H9 (cell line): Measurements from ENCODE around the gene RPA4. TPM values are rescaled to one million over a fixed set of nuclear protein-coding genes. Genes with fewer than 3 reads are reported as not detected.

ENCODE experiments used
- DNase-seq: peaks from one replicate; pipeline ENCODE4 v3.0.0-alpha.2; 2017
- H2AFZ ChIP-seq: one replicate; pipeline ENCODE4 v1.6.1; 2013; ENCODE audit warnings: mild to moderate bottlenecking, low read length, control low read depth, moderate library complexity
- H2AK5ac ChIP-seq: 2 replicates; pipeline ENCODE4 v1.6.1; 2013; ENCODE audit warnings: low read length, control low read depth, mixed read lengths; ENCODE audit not compliant: insufficient read length
- H2BK120ac ChIP-seq: one replicate; pipeline ENCODE4 v1.6.1; 2013; ENCODE audit warnings: low read depth, mild to moderate bottlenecking, low read length, control low read depth, inconsistent platforms; ENCODE audit not compliant: poor library complexity, severe bottlenecking
- H2BK12ac ChIP-seq: 2 replicates; pipeline ENCODE4 v1.6.1; 2013; ENCODE audit warnings: low read length, control low read depth, mixed read lengths, low read depth; ENCODE audit not compliant: insufficient read length
- H2BK15ac ChIP-seq: 2 replicates; pipeline ENCODE4 v1.6.1; 2013; ENCODE audit warnings: low read depth, low read length, control low read depth
- H2BK20ac ChIP-seq: one replicate; pipeline ENCODE4 v1.6.1; 2013; ENCODE audit warnings: low read depth, mild to moderate bottlenecking, low read length, control low read depth, inconsistent platforms; ENCODE audit not compliant: poor library complexity, severe bottlenecking
- H2BK5ac ChIP-seq: 2 replicates; pipeline ENCODE4 v1.6.1; 2013; ENCODE audit warnings: low read length, control low read depth, mixed read lengths; ENCODE audit not compliant: insufficient read length
- H3K14ac ChIP-seq: 2 replicates; pipeline ENCODE4 v1.6.1; 2013; ENCODE audit warnings: low read length, control low read depth; ENCODE audit not compliant: insufficient read depth
- H3K18ac ChIP-seq: 2 replicates; pipeline ENCODE4 v1.6.1; 2013; ENCODE audit warnings: low read depth, mild to moderate bottlenecking, mixed read lengths, low read length, control low read depth; ENCODE audit not compliant: insufficient read length
- H3K23ac ChIP-seq: 2 replicates; pipeline ENCODE4 v1.6.1; 2013; ENCODE audit warnings: low read length, control low read depth, mixed read lengths, low read depth; ENCODE audit not compliant: insufficient read length
- H3K23me2 ChIP-seq: 2 replicates; pipeline ENCODE4 v1.6.1; 2013; ENCODE audit warnings: low read depth, mild to moderate bottlenecking, mixed read lengths, low read length, control low read depth; ENCODE audit not compliant: insufficient read length, poor library complexity, severe bottlenecking
- H3K27ac ChIP-seq: 2 replicates; pipeline ENCODE4 v1.5.1; 2013; ENCODE audit warnings: low read length, control low read depth, mixed read lengths, low read depth; ENCODE audit not compliant: insufficient read length
- H3K27me3 ChIP-seq: 2 replicates; pipeline ENCODE4 v1.6.1; 2013; ENCODE audit warnings: low read length, control low read depth, inconsistent platforms; ENCODE audit not compliant: insufficient read depth
- H3K4ac ChIP-seq: 2 replicates; pipeline ENCODE4 v1.6.1; 2013; ENCODE audit warnings: low read depth, mild to moderate bottlenecking, control low read depth, inconsistent platforms, low read length, moderate library complexity
- H3K4me1 ChIP-seq: 2 replicates; pipeline ENCODE4 v1.6.1; 2013; ENCODE audit warnings: low read length, control low read depth, inconsistent platforms; ENCODE audit not compliant: insufficient read depth
- H3K4me2 ChIP-seq: 2 replicates; pipeline ENCODE4 v1.6.1; 2013; ENCODE audit warnings: low read length, control low read depth, mixed read lengths; ENCODE audit not compliant: insufficient read length, insufficient read depth
- H3K56ac ChIP-seq: 2 replicates; pipeline ENCODE4 v1.6.1; 2013; ENCODE audit warnings: low read depth, mild to moderate bottlenecking, mixed read lengths, low read length, control low read depth; ENCODE audit not compliant: insufficient read length
- H3K79me1 ChIP-seq: 2 replicates; pipeline ENCODE4 v1.6.1; 2013; ENCODE audit warnings: low read depth, mild to moderate bottlenecking, moderate library complexity, low read length, control low read depth, inconsistent platforms; ENCODE audit not compliant: insufficient read depth, poor library complexity, severe bottlenecking
- H3K79me2 ChIP-seq: 2 replicates; pipeline ENCODE4 v1.6.1; 2013; ENCODE audit warnings: low read length, control low read depth, inconsistent platforms; ENCODE audit not compliant: insufficient read depth
- H3K9ac ChIP-seq: 2 replicates; pipeline ENCODE4 v1.6.1; 2013; ENCODE audit warnings: low read length, control low read depth, mixed read lengths; ENCODE audit not compliant: insufficient read length; ENCODE audit errors: extremely low read depth
- H3K9me3 ChIP-seq: one replicate; pipeline ENCODE4 v1.6.1; 2013; ENCODE audit warnings: low read depth, low read length, inconsistent platforms; ENCODE audit not compliant: control insufficient read depth
- H3T11ph ChIP-seq: one replicate; pipeline ENCODE4 v1.6.1; 2013; ENCODE audit warnings: mild to moderate bottlenecking, low read length, control low read depth, inconsistent platforms
- H4K20me1 ChIP-seq: one replicate; pipeline ENCODE4 v1.6.1; 2013; ENCODE audit not compliant: control insufficient read depth, insufficient read length, insufficient read depth
- H4K5ac ChIP-seq: 2 replicates; pipeline ENCODE4 v1.6.1; 2013; ENCODE audit warnings: low read depth, mild to moderate bottlenecking, mixed read lengths, low read length, control low read depth; ENCODE audit not compliant: insufficient read length
- H4K8ac ChIP-seq: replicated peaks from 2 replicates; pipeline ENCODE4 v1.6.1; 2013; ENCODE audit warnings: low read length, control low read depth, mixed read lengths, low read depth; ENCODE audit not compliant: insufficient read length
- H4K91ac ChIP-seq: 2 replicates; pipeline ENCODE4 v1.6.1; 2013; ENCODE audit warnings: low read depth, mild to moderate bottlenecking, moderate library complexity, mixed read lengths, low read length, control low read depth; ENCODE audit not compliant: insufficient read length
- H3K27ac Mint-ChIP-seq, 3 experiments: 2 replicates in 2 of 3; 3 replicates in 1 of 3; pipeline ENCODE4 v1.8.0; 2020 to 2021; ENCODE audit warnings: mixed read lengths in 3 of 3, mild to moderate bottlenecking in 1 of 3, moderate library complexity in 1 of 3
- H3K27me3 Mint-ChIP-seq: 2 replicates; pipeline ENCODE4 v1.8.0; 2021; ENCODE audit warnings: low read depth, mild to moderate bottlenecking, moderate library complexity, mixed read lengths
- H3K36me3 Mint-ChIP-seq, 3 experiments: 2 replicates in 2 of 3; 3 replicates in 1 of 3; pipeline ENCODE4 v1.8.0; 2020 to 2021; ENCODE audit warnings: low read depth in 3 of 3, mixed read lengths in 3 of 3; ENCODE audit not compliant: insufficient read depth in 1 of 3
- H3K4me1 Mint-ChIP-seq, 2 experiments: 2 replicates each; pipeline ENCODE4 v1.8.0; 2020; ENCODE audit warnings: mixed read lengths in 2 of 2
- H3K4me3 Mint-ChIP-seq, 2 experiments: 2 replicates in 1 of 2; 3 replicates in 1 of 2; pipeline ENCODE4 v1.8.0; 2020 to 2021; ENCODE audit warnings: mild to moderate bottlenecking in 2 of 2, mixed read lengths in 2 of 2, moderate library complexity in 1 of 2
- H3K9me3 Mint-ChIP-seq, 2 experiments: 2 replicates in 1 of 2; 3 replicates in 1 of 2; pipeline ENCODE4 v1.8.0; 2020; ENCODE audit warnings: mild to moderate bottlenecking in 2 of 2, mixed read lengths in 2 of 2, moderate library complexity in 1 of 2
- WGBS: extraction: QIAGEN DNeasy Blood & Tissue Kit; methylation state at CpG from one replicate; pipeline ENCODE4 v1.1.7; 2013; ENCODE audit warnings: missing lambda C conversion rate, low lambda C conversion rate, mixed read lengths; ENCODE audit not compliant: insufficient read length; ENCODE audit errors: extremely low coverage; 5-methylcytosine and 5-hydroxymethylcytosine counted together
- total RNA-seq: library from RNA; stranded (reverse); gene quantifications from 2 replicates; pipeline ENCODE4 v1.2.1, GENCODE V29; 2021
- TF ChIP-seq, protein P1 (sequence below): fragments of 200-600 bp; sonication (generic); conservative IDR thresholded peaks from 3 replicates; pipeline ENCODE4 v1.8.0; 2021; ENCODE audit warnings: antibody characterized with exemption, mild to moderate bottlenecking

The RPA4 gene
- total RNA-seq, 1 experiment from 2014 or later: 1.0 TPM

DNA sequence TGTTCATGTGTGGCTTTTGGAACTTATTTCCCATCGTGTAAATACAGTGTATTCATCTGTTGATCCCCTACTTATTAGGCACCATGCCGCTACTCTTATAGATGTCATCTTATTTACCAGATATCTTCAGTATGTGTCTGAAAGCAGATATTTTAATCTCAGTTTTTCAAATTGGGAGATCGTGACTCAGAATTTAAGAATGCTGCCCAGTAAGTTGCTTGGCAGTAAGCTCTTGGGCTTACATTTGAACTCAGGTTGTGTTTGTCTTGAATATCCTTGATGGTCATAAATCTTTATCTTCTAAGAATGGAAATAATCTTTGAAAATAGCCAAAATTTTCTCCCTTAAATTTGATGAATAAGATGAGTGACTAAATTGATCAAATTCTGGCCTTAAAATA is 45.9 kb upstream of the RPA4 start:
- H3K27ac ChIP-seq: no peak overlapping the region
- H4K91ac ChIP-seq: no peak overlapping the region
- H3K27me3 Mint-ChIP-seq: no peaks in the 10 kb centered on the region
- H3K56ac ChIP-seq: no peak overlapping the region
- H3K4me2 ChIP-seq: no peak overlapping the region
- no peak for DNase-seq
- no peak overlapping the region for H3K23ac ChIP-seq
- no peak overlapping the region for H2BK12ac ChIP-seq
- no peaks in the 10 kb centered on the region for H4K20me1 ChIP-seq
- no peak overlapping the region for H3T11ph ChIP-seq
- no peaks in the 10 kb centered on the region for H3K23me2 ChIP-seq
- no peak overlapping the region for H3K27ac Mint-ChIP-seq
- H2AK5ac ChIP-seq: no peak overlapping the region
- no peaks in the 10 kb centered on the region for H3K9me3 ChIP-seq
- no peaks in the 10 kb centered on the region for H3K36me3 Mint-ChIP-seq
- no peaks in the 10 kb centered on the region for H3K79me2 ChIP-seq
- no peak overlapping the region for H2BK5ac ChIP-seq
- no peak overlapping the region for H2BK15ac ChIP-seq
- no peak overlapping the region for H3K4ac ChIP-seq
- no peaks in the 10 kb centered on the region for H3K27me3 ChIP-seq
- no peak overlapping the region for H2BK120ac ChIP-seq
- no peak overlapping the region for H3K4me3 Mint-ChIP-seq
- no peaks in the 10 kb centered on the region; the same call in 1 of the 2 replicates for H3K4me1 ChIP-seq
- H3K14ac ChIP-seq: no peak overlapping the region
- H3K79me1 ChIP-seq: no peaks in the 10 kb centered on the region
- H2AFZ ChIP-seq: no peak overlapping the region
- H3K18ac ChIP-seq: no peak overlapping the region
- no peak overlapping the region for H2BK20ac ChIP-seq
- H3K9ac ChIP-seq: no peak overlapping the region
- H3K9me3 Mint-ChIP-seq: no peaks in the 10 kb centered on the region
- no peak overlapping the region for H4K8ac ChIP-seq
- H4K5ac ChIP-seq: no peak overlapping the region
- H3K4me1 Mint-ChIP-seq: peaks cover 36 to 42% of the 10 kb centered on the region in 2 experiments
- WGBS: no CpG with 5 or more reads among the region's 3 CpGs
- TF ChIP-seq, protein P1, sequence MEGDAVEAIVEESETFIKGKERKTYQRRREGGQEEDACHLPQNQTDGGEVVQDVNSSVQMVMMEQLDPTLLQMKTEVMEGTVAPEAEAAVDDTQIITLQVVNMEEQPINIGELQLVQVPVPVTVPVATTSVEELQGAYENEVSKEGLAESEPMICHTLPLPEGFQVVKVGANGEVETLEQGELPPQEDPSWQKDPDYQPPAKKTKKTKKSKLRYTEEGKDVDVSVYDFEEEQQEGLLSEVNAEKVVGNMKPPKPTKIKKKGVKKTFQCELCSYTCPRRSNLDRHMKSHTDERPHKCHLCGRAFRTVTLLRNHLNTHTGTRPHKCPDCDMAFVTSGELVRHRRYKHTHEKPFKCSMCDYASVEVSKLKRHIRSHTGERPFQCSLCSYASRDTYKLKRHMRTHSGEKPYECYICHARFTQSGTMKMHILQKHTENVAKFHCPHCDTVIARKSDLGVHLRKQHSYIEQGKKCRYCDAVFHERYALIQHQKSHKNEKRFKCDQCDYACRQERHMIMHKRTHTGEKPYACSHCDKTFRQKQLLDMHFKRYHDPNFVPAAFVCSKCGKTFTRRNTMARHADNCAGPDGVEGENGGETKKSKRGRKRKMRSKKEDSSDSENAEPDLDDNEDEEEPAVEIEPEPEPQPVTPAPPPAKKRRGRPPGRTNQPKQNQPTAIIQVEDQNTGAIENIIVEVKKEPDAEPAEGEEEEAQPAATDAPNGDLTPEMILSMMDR: no peak
